Measurements from ENCODE around the gene SLC22A5.
A peak's percentile ranks its signal among the peaks of the same experiment; 100 is the strongest.

The SLC22A5 gene

DNA sequence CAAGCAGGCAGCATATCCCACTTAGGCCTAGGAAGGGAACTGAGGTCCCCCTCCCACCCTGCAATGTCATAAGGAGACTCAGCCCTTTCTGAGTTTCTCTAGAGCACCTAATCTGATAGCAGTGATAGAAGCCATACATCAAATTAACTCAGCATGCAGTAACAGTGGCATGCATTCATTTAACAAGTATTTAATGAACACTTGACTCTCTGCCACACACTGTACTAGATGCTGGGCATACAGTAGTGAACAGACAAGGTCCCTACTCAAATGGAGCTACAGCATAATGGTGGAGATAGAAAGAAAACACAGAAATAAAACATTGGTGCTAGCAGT lies 58.6 kb downstream of the SLC22A5 start:
- H3K9me2 ChIP-seq (ENCODE audit: low read depth, low read length) = no peaks in the 10 kb centered on the region
- H3K4me3 ChIP-seq (ENCODE audit: low read depth, low read length, poor library complexity, severe bottlenecking) = no peak overlapping the region
- H4K20me1 ChIP-seq (ENCODE audit: insufficient read depth, low read length) = no peaks in the 10 kb centered on the region
- H3K9me3 ChIP-seq (ENCODE audit: low read length) = no peaks in the 10 kb centered on the region
- no peaks in the 10 kb centered on the region for H3K36me3 ChIP-seq (ENCODE audit: insufficient read depth, low read length)
- no peak for TF ChIP-seq EZH2 (IDR thresholded peaks at IDR 0.05; ENCODE audit: borderline replicate concordance, low read length)
- TF ChIP-seq, protein P1, sequence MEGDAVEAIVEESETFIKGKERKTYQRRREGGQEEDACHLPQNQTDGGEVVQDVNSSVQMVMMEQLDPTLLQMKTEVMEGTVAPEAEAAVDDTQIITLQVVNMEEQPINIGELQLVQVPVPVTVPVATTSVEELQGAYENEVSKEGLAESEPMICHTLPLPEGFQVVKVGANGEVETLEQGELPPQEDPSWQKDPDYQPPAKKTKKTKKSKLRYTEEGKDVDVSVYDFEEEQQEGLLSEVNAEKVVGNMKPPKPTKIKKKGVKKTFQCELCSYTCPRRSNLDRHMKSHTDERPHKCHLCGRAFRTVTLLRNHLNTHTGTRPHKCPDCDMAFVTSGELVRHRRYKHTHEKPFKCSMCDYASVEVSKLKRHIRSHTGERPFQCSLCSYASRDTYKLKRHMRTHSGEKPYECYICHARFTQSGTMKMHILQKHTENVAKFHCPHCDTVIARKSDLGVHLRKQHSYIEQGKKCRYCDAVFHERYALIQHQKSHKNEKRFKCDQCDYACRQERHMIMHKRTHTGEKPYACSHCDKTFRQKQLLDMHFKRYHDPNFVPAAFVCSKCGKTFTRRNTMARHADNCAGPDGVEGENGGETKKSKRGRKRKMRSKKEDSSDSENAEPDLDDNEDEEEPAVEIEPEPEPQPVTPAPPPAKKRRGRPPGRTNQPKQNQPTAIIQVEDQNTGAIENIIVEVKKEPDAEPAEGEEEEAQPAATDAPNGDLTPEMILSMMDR (IDR thresholded peaks at IDR 0.05; ENCODE audit: low read length) = no peak
- H3K4me1 ChIP-seq (ENCODE audit: insufficient read depth, low read length, severe bottlenecking) = peaks cover 48% of the 10 kb centered on the region
- H3K27me3 ChIP-seq (ENCODE audit: insufficient read depth, low read length) = no peaks in the 10 kb centered on the region
- no peak overlapping the region for H3K4me2 ChIP-seq (ENCODE audit: low read length)
- H3K9ac ChIP-seq (ENCODE audit: low read length) = no peak overlapping the region
- H3K79me2 ChIP-seq (ENCODE audit: insufficient read depth, low read length) = no peaks in the 10 kb centered on the region
- peak overlapping the region; percentile 84 for H3K27ac ChIP-seq (ENCODE audit: low read depth, low read length, poor library complexity, severe bottlenecking)
- no peaks in the 10 kb centered on the region for H3F3A ChIP-seq (ENCODE audit: insufficient read depth, low read length)
- H2AFZ ChIP-seq (ENCODE audit: low read length) = no peak overlapping the region

DNA sequence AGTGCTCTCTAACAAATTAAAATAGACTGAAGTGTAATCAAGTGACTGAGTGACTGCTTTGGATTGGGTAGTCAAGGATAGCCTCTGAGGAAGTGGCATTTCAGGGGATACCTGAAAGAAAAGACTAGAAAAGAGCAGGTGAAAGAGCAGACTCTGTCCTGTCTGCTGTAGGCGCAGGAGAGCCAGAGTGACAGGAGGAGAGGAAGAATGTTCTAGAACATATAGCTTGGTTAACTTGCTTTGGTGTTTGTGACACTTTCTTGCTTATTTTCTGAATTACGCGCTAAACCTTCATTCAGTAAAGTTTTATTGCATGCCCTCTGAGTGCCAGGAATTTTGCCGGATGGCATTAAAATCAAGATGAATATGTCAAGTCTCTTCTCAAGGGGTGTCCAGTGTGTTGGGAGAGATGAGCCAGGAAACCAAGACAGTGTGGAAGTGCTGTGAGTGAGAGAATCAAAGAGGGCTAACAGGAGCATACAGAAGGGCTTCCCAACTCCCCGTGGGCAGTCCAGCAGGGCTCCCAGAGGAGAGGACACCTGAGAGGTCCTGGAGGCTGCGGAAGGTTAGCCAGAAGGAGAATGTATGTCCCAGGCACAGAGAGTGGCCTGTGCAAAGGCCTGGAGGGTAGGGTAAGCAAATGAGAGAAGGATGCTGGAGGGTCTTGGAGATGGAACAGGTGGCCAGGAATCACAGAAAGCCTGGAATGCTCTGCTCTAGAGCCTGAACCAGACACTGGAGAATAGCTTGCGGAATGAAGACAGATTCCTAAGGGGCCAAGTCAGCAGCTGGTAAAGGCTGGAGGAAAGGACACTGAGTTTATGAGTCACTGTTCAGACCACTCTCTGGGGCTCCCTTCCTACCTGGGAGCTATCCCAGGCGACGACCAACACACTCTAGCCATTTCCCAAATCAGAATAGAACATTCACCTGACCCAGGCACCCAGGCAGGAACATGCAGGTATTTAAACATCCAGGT lies 59.3 kb downstream of the SLC22A5 start:
- Histone ChIP-seq H3K27me3 (ENCODE audit: insufficient read depth, low read length) (no peaks in the 10 kb centered on the region), H2AFZ (ENCODE audit: low read length) (no peak overlapping the region), H3K4me3 (ENCODE audit: low read depth, low read length, poor library complexity, severe bottlenecking) (no peak overlapping the region), H3K36me3 (ENCODE audit: insufficient read depth, low read length) (no peaks in the 10 kb centered on the region), H3F3A (ENCODE audit: insufficient read depth, low read length) (no peaks in the 10 kb centered on the region), H4K20me1 (ENCODE audit: insufficient read depth, low read length) (no peaks in the 10 kb centered on the region), H3K9me3 (ENCODE audit: low read length) (no peaks in the 10 kb centered on the region), H3K9me2 (ENCODE audit: low read depth, low read length) (no peaks in the 10 kb centered on the region), H3K79me2 (ENCODE audit: insufficient read depth, low read length) (no peaks in the 10 kb centered on the region), H3K4me1 (ENCODE audit: insufficient read depth, low read length, severe bottlenecking) (peaks cover 42% of the 10 kb centered on the region), H3K4me2 (ENCODE audit: low read length) (no peak overlapping the region), H3K27ac (ENCODE audit: low read depth, low read length, poor library complexity, severe bottlenecking) (no peak overlapping the region), H3K9ac (ENCODE audit: low read length) (no peak overlapping the region)
- TF ChIP-seq, protein P1 (IDR thresholded peaks at IDR 0.05; ENCODE audit: low read length) = no peak
- no peak for TF ChIP-seq EZH2 (IDR thresholded peaks at IDR 0.05; ENCODE audit: borderline replicate concordance, low read length)

DNA sequence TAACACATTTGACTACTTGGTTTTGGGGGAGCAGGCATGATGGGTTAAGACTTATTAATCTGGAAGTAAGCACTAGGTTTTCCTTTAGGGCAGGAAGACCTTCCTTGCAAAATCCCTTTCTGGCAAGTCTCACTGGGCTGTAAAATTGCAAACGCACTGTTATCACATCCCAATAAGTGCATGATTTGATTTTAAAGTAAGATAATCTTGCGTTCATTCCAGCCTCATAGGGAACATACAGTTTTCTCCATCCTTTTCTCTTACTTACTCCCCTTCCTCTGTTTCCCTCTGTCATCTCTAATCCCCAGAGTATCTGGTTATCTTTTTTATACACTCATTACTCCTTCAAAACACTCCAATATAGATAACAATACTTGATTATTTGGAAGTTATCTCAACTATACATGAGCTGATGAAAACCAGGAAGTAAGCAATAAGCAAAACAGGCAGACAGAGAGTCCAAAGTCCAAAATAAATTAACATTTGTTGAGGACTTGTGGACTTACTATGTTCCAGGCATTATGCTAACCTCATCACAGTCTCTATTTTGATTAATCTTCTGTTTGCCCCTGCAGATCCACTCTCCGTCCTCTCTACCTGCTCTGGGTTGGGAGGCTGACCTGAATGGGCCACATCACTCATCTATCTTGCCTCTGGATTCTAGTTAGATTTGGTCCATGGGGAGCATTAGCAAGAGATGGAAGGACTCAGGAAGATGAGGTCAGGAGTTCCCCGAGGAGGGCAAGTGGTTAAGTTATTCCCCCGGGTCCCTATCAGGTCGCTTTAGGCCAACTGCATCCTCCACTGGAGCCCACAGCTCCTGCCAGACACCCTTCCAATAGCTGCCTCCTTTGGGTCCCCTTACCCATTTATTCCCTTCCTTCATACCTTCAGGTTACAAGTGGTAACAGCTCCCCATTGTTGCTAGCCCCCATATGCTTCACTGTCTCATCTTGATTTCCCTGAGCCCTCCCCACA lies 60.2 kb downstream of the SLC22A5 start:
- no peaks in the 10 kb centered on the region for H3K9me3 ChIP-seq (ENCODE audit: low read length)
- no peaks in the 10 kb centered on the region for H3K9me2 ChIP-seq (ENCODE audit: low read depth, low read length)
- H3K27me3 ChIP-seq (ENCODE audit: insufficient read depth, low read length) = no peaks in the 10 kb centered on the region
- TF ChIP-seq, protein P1 (IDR thresholded peaks at IDR 0.05; ENCODE audit: low read length) = no peak
- TF ChIP-seq EZH2 (IDR thresholded peaks at IDR 0.05; ENCODE audit: borderline replicate concordance, low read length) = no peak
- no peaks in the 10 kb centered on the region for H3K79me2 ChIP-seq (ENCODE audit: insufficient read depth, low read length)
- peaks cover 32% of the 10 kb centered on the region for H3K4me1 ChIP-seq (ENCODE audit: insufficient read depth, low read length, severe bottlenecking)
- no peaks in the 10 kb centered on the region for H3F3A ChIP-seq (ENCODE audit: insufficient read depth, low read length)
- no peak overlapping the region for H2AFZ ChIP-seq (ENCODE audit: low read length)
- H3K36me3 ChIP-seq (ENCODE audit: insufficient read depth, low read length) = no peaks in the 10 kb centered on the region
- no peak overlapping the region for H3K4me3 ChIP-seq (ENCODE audit: low read depth, low read length, poor library complexity, severe bottlenecking)
- no peak overlapping the region for H3K9ac ChIP-seq (ENCODE audit: low read length)
- H3K4me2 ChIP-seq (ENCODE audit: low read length) = no peak overlapping the region
- no peaks in the 10 kb centered on the region for H4K20me1 ChIP-seq (ENCODE audit: insufficient read depth, low read length)
- H3K27ac ChIP-seq (ENCODE audit: low read depth, low read length, poor library complexity, severe bottlenecking) = no peak overlapping the region

Measured in OCI-LY1 (cell line).